ENCODE data around the gene COPZ1. TPM values are rescaled to one million over a fixed set of nuclear protein-coding genes. Genes with fewer than 3 reads are reported as not detected.

The COPZ1 gene
- total and polyA plus RNA-seq, 9 of the 15 experiments (the other 6 are each of a cell fraction or from before 2014, with no cell fraction given): 137 to 487 (median 233) TPM

- TF ChIP-seq ZNF407 (IDR thresholded peaks at IDR 0.05; ENCODE audit: low read depth) (no peak), BACH1 (tag; IDR thresholded peaks at IDR 0.05) (no peak), CREM (IDR thresholded peaks at IDR 0.05; ENCODE audit: low read depth) (peak; percentile 71), ZNF133 (CRISPR knock-in tag; IDR thresholded peaks at IDR 0.05) (no peak), NR1H2 (CRISPR knock-in tag; IDR thresholded peaks at IDR 0.05) (no peak), ZNF699 (CRISPR knock-in tag; IDR thresholded peaks at IDR 0.05; ENCODE audit: insufficient replicate concordance) (no peak), MTA2 (IDR thresholded peaks at IDR 0.05; ENCODE audit: low read depth) (no peak), ARHGAP35 (IDR thresholded peaks at IDR 0.05; ENCODE audit: partially characterized antibody) (no peak), E2F8 (IDR thresholded peaks at IDR 0.05; ENCODE audit: low read depth, partially characterized antibody) (peak; percentile 18), NUFIP1 (IDR thresholded peaks at IDR 0.05; ENCODE audit: partially characterized antibody) (no peak), SMAD4 (CRISPR knock-in tag; conservative IDR thresholded peaks at IDR 0.05) (peak; percentile 87), MCM2 (IDR thresholded peaks at IDR 0.05; ENCODE audit: low read depth) (no peak), SNIP1 (IDR thresholded peaks at IDR 0.05; ENCODE audit: low read depth) (no peak), ASH1L (IDR thresholded peaks at IDR 0.05; ENCODE audit: borderline replicate concordance, low read depth, partially characterized antibody) (no peak), CHAMP1 (IDR thresholded peaks at IDR 0.05) (no peak)
Measured at GRCh38 chr12:54306925-54307741, 17.8 kb upstream of the COPZ1 start (continued).
